ENCODE measurements around the gene SPECC1. TPM values are rescaled to one million over a fixed set of nuclear protein-coding genes. Genes with fewer than 3 reads are reported as not detected.

The SPECC1 gene
- total RNA-seq, 1 donor from 2014 or later: 38.0 TPM

DNA sequence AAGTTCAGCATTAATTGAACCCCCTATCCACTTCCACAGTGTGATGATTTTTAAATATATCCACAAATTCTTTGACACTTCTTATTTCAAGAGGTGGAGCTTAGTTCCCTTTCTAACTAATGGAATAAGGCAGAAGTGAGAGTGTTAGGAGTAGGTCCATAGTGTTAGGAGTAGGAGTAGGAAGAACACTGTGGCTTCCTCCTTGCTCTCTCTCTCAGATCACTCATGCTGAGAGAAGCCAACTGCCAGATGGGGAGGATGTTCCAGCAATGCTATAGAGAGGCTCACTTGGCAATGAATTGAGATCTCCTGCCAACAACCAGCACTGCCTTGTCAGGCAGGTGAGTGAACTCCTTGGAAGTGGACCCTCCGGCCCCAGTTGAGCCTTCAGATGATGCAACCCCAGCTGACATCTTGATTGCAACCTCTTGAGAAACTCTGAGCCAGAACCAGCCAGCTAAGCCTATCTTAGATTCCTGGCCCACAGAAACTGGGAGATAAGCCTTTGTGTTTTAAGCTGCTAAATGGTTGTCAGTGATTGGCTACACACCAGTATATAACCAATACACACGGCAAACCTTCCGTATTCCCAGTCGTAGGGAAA lies 44.3 kb downstream of the SPECC1 start:
- H3K27ac Mint-ChIP-seq: no peak overlapping the region
- H3K9me3 Mint-ChIP-seq: no peaks in the 10 kb centered on the region
- peaks cover 14% of the 10 kb centered on the region for H3K27me3 Mint-ChIP-seq
- H3K4me1 Mint-ChIP-seq (ENCODE audit: unreplicated experiment): no peaks in the 10 kb centered on the region
- TF ChIP-seq, protein P1, sequence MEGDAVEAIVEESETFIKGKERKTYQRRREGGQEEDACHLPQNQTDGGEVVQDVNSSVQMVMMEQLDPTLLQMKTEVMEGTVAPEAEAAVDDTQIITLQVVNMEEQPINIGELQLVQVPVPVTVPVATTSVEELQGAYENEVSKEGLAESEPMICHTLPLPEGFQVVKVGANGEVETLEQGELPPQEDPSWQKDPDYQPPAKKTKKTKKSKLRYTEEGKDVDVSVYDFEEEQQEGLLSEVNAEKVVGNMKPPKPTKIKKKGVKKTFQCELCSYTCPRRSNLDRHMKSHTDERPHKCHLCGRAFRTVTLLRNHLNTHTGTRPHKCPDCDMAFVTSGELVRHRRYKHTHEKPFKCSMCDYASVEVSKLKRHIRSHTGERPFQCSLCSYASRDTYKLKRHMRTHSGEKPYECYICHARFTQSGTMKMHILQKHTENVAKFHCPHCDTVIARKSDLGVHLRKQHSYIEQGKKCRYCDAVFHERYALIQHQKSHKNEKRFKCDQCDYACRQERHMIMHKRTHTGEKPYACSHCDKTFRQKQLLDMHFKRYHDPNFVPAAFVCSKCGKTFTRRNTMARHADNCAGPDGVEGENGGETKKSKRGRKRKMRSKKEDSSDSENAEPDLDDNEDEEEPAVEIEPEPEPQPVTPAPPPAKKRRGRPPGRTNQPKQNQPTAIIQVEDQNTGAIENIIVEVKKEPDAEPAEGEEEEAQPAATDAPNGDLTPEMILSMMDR (conservative IDR thresholded peaks at IDR 0.05): no peak
- no peaks in the 10 kb centered on the region for H3K36me3 Mint-ChIP-seq
- no peak for DNase-seq (ENCODE audit: extremely low spot score, unreplicated experiment)
- H3K4me3 Mint-ChIP-seq: no peak overlapping the region

DNA sequence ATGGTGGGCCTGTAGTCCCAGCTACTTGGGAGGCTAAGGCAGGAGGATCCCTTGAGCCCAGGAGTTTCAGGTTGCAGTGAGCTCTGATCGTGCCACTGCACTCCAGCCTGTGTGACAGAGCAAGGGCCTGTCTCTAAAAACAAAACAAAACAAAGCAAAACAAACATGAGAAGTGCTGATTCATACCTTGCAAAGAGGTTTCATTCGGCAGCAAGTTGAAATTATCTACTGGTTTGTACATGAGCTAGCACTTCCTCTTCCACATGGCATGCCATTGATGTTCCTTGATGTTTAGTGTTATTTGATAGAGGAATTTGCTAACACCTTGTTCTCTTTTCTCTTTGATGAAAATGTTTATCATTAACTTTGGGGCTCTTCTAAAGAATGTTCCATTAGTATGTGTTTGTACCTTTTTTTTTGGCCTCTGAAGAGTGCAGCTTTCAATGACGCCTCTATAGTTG lies 50.6 kb downstream of the SPECC1 start:
- DNase-seq (ENCODE audit: extremely low spot score, unreplicated experiment): no peak
- H3K4me1 Mint-ChIP-seq (ENCODE audit: unreplicated experiment): peaks cover 8% of the 10 kb centered on the region
- H3K4me3 Mint-ChIP-seq: no peak overlapping the region
- H3K9me3 Mint-ChIP-seq: no peaks in the 10 kb centered on the region
- TF ChIP-seq, protein P1 (conservative IDR thresholded peaks at IDR 0.05): no peak
- H3K36me3 Mint-ChIP-seq: no peaks in the 10 kb centered on the region
- H3K27me3 Mint-ChIP-seq: peaks cover 3% of the 10 kb centered on the region
- H3K27ac Mint-ChIP-seq: peak overlapping the region; percentile 28

DNA sequence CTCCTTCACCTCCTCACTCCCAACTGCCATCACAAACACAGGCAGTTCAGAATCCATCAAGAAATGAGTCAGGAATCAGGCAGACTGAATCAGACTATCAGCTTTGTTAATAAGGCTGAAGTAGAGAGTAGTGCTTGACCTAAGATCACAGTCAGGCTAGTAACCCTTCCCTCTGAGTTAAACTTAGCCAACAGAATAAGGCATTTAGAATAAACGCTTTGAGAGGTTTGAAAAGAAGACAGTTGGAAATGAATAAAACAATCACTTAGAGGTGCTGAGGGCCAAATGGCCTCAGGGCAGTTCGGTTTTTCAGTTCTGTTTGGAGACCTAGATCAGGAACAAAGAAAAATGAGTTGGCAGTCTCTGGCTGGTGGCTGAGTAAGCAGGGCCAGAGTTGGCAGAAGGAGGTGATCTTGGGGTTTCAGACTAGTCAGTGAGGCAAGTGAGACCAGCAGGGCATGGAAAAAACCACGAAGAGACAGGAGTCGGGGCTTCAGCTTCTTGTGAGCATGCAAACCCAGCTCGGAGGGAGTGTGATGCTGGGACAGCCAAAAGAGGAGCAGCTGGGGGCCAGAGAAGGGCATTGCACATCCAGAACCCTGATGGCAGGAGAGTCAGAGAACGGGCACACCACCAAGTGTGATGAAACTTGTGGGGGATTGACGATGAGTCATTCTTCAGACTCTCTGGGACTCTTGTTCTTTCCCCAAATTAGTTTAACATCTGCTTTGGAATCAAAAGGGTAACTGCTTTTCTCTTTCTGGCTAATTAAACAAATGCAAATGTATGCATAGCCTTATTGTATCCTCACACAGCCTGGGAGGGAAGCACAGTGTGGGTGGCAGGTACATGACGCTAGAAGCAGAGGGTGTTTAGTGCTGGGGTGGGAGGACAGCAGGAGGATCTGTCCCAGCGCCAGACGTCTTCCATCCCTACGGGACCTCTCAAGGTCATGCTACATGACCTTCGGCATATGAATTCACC lies 54.8 kb downstream of the SPECC1 start:
- H3K4me3 Mint-ChIP-seq: no peak overlapping the region
- TF ChIP-seq, protein P1 (conservative IDR thresholded peaks at IDR 0.05): no peak
- peaks cover 8% of the 10 kb centered on the region for H3K4me1 Mint-ChIP-seq (ENCODE audit: unreplicated experiment)
- peaks cover 4% of the 10 kb centered on the region for H3K27me3 Mint-ChIP-seq
- H3K27ac Mint-ChIP-seq: no peak overlapping the region
- DNase-seq (ENCODE audit: extremely low spot score, unreplicated experiment): no peak
- no peaks in the 10 kb centered on the region for H3K9me3 Mint-ChIP-seq
- H3K36me3 Mint-ChIP-seq: no peaks in the 10 kb centered on the region

DNA sequence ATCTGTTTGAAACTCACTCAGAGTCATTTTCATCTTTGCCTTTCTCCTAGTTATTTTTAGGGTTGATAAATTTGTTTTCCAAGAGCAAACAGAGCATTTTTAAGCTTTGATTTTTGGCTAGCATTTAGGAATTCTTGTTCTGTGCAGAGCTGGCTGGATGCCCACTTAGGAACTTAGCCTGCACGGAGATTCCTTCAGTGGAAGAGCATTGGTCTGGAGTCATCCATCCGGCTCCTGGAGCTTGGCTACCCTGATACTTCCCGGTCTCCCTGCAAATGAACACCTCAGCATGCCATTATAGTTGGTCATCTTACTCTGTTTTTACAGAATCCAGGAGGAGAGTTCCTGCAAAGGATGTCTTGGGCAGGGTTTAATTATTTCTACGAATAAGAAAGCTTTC lies 57.1 kb downstream of the SPECC1 start:
- H3K9me3 Mint-ChIP-seq: no peaks in the 10 kb centered on the region

DNA sequence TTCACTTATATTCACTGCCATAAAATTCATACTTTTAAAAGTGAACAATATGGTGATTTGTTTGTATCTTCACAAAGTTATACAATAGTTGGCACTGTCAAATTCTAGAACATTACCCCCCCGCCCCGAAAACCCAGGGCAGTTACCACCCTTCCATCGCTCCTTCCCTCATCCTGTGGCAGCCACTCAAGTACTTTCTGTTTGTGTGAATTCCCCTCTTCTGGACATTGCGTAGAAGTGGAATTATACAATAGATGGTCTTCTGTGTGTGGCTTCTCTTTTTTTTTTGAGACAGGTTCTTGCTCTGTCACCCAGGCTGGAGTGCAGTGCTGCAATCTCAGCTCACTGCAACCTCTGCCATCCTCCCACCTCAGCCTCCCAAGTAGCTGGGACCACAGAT lies 58.6 kb downstream of the SPECC1 start:
- DNase-seq (ENCODE audit: extremely low spot score, unreplicated experiment): no peak
- Mint-ChIP-seq H3K36me3 (no peaks in the 10 kb centered on the region), H3K4me3 (no peak overlapping the region), H3K27me3 (peaks cover 11% of the 10 kb centered on the region), H3K27ac (no peak overlapping the region), H3K9me3 (no peaks in the 10 kb centered on the region), H3K4me1 (ENCODE audit: unreplicated experiment) (peaks cover 4% of the 10 kb centered on the region)
- TF ChIP-seq, protein P1 (conservative IDR thresholded peaks at IDR 0.05): no peak

More for the DNA sequence above, 57.1 kb downstream of the SPECC1 start:
- H3K4me1 Mint-ChIP-seq (ENCODE audit: unreplicated experiment): peaks cover 4% of the 10 kb centered on the region
- TF ChIP-seq, protein P1 (conservative IDR thresholded peaks at IDR 0.05): no peak
- H3K27ac Mint-ChIP-seq: no peak overlapping the region
- peaks cover 11% of the 10 kb centered on the region for H3K27me3 Mint-ChIP-seq
- H3K4me3 Mint-ChIP-seq: no peak overlapping the region
- no peak for DNase-seq (ENCODE audit: extremely low spot score, unreplicated experiment)
- H3K36me3 Mint-ChIP-seq: no peaks in the 10 kb centered on the region
